OCI-LY7 (cell line): ENCODE results near the gene PHPT1. TPM values are rescaled to one million over a fixed set of nuclear protein-coding genes. Genes with fewer than 3 reads are reported as not detected.

Experiments
- BruUV-seq: library from RNA; stranded (reverse); fragments of 400-500 nt; replicated peaks from 2 replicates; lab custom pipeline; 2021; lab: Mats Ljungman, UMichigan
- CTCF ChIA-PET: fragments of 300-600 bp; sonication (Branson Sonifier 250); formaldehyde crosslinking; loops from one replicate; lab custom pipeline; 2022; ENCODE audit warnings: antibody characterized with exemption; ENCODE audit not compliant: unreplicated experiment; lab: Charles Lee
- POLR2A ChIA-PET: fragments of 300-600 bp; sonication (Branson Sonifier 250); formaldehyde crosslinking; loops from one replicate; lab custom pipeline; 2022; ENCODE audit warnings: antibody characterized with exemption; lab: Charles Lee
- DNase-seq: peaks from one replicate; pipeline ENCODE4 v3.0.0-alpha.2; 2015; ENCODE audit warnings: low spot score
- H2AFZ ChIP-seq: fragments of 200-600 bp; sonication (generic), shearing (Covaris generic); 2 replicates; pipeline ENCODE4 v1.6.1; 2014; ENCODE audit warnings: mild to moderate bottlenecking, antibody characterized with exemption, low read length, moderate library complexity
- H3K27ac ChIP-seq: fragments of 200-600 bp; sonication (generic); 2 replicates; pipeline ENCODE4 v1.5.1; 2014; ENCODE audit warnings: mixed run types, low read depth, mild to moderate bottlenecking, moderate library complexity, low read length, inconsistent platforms; ENCODE audit not compliant: poor library complexity, severe bottlenecking
- H3K36me3 ChIP-seq: fragments of 200-600 bp; sonication (generic); 2 replicates; pipeline ENCODE4 v1.6.1; 2014; ENCODE audit warnings: mild to moderate bottlenecking, antibody characterized with exemption, low read length, moderate library complexity, mixed read lengths; ENCODE audit not compliant: insufficient read depth
- H3K4me1 ChIP-seq: fragments of 200-600 bp; sonication (generic); 2 replicates; pipeline ENCODE4 v1.5.1; 2014; ENCODE audit warnings: mild to moderate bottlenecking, low read length; ENCODE audit not compliant: insufficient read depth, poor library complexity, severe bottlenecking
- H3K4me2 ChIP-seq: fragments of 200-600 bp; sonication (generic); 2 replicates; pipeline ENCODE4 v1.6.1; 2014; ENCODE audit warnings: mild to moderate bottlenecking, low read length
- H3K4me3 ChIP-seq: fragments of 200-600 bp; sonication (generic); 2 replicates; pipeline ENCODE4 v1.5.1; 2014; ENCODE audit warnings: mild to moderate bottlenecking, low read depth, low read length; ENCODE audit not compliant: poor library complexity, severe bottlenecking
- H3K79me2 ChIP-seq: fragments of 200-600 bp; sonication (generic); 2 replicates; pipeline ENCODE4 v1.6.1; 2016; ENCODE audit warnings: low read depth, mild to moderate bottlenecking, low read length, moderate library complexity, mixed read lengths; ENCODE audit not compliant: insufficient read depth
- H3K9me2 ChIP-seq: fragments of 200-600 bp; sonication (generic); 2 replicates; pipeline ENCODE4 v1.6.1; 2016; ENCODE audit warnings: mild to moderate bottlenecking, low read length, mixed read lengths; ENCODE audit not compliant: insufficient read depth
- H3K9me3 ChIP-seq: fragments of 200-600 bp; sonication (generic); 2 replicates; pipeline ENCODE4 v1.6.1; 2014; ENCODE audit warnings: mild to moderate bottlenecking, mixed run types, low read length, mixed read lengths
- H4K20me1 ChIP-seq: fragments of 200-600 bp; sonication (generic); 2 replicates; pipeline ENCODE4 v1.6.1; 2014; ENCODE audit warnings: mild to moderate bottlenecking, antibody characterized with exemption, low read length, moderate library complexity, mixed read lengths; ENCODE audit not compliant: insufficient read depth
- CTCF ChIP-seq: fragments of 200-600 bp; sonication (generic); conservative IDR thresholded peaks from 2 replicates; pipeline ENCODE4 v1.5.1; 2014; ENCODE audit warnings: mild to moderate bottlenecking, antibody characterized with exemption, low read length, moderate library complexity, mixed read lengths
- EZH2phosphoT487 ChIP-seq: fragments of 200-600 bp; sonication (generic); IDR thresholded peaks from 2 replicates; pipeline ENCODE4 v1.6.1; 2018; ENCODE audit warnings: low read depth, borderline replicate concordance, mild to moderate bottlenecking, mixed run types, antibody characterized with exemption, low read length, moderate library complexity, mixed read lengths
- intact Hi-C: fragments of 100-400 bp; cut with micrococcal nuclease; formaldehyde crosslinking; loops from one replicate; pipeline ENCODE4 v1.10.0; 2022; ENCODE audit not compliant: unreplicated experiment
- total RNA-seq, 2 experiments: library from RNA; depleted of rRNA in 1 of 2; stranded (reverse); fragments of >200 nt in 1 of 2; shearing (Covaris generic) in 1 of 2; gene quantifications; 2 replicates each; pipeline ENCODE4 v1.2.3, GENCODE V29; 2014 to 2022

Gene PHPT1
- total RNA-seq, 2 experiments from 2014 or later = 49.9 to 56.9 TPM

GRCh38 chr9:136896027-136896426 lies 46.8 kb downstream of the PHPT1 start:
- Histone ChIP-seq H2AFZ (no peak overlapping the region), H3K36me3 (peaks cover 68% of the 10 kb centered on the region), H3K4me3 (no peak overlapping the region), H4K20me1 (no peaks in the 10 kb centered on the region; the same call in 1 of the 2 replicates), H3K4me1 (no peaks in the 10 kb centered on the region), H3K4me2 (no peak overlapping the region), H3K79me2 (peaks cover 42% of the 10 kb centered on the region; the same call in 1 of the 2 replicates), H3K9me2 (no peaks in the 10 kb centered on the region), H3K27ac (no peak overlapping the region), H3K9me3 (no peaks in the 10 kb centered on the region)
- intact Hi-C loops = no loop called here
- no peak for DNase-seq
- no TSS peak for BruUV-seq
- TF ChIP-seq CTCF = no peak
- no peak for TF ChIP-seq EZH2phosphoT487
- ChIA-PET POLR2A (interaction anchor here (0.6 kb wide), 1 partner anchor 1115 kb away, joined by 6 read pairs; no protein-coding TSS in a partner anchor), CTCF (no interaction called here)

GRCh38 chr9:136898483-136899100 lies 49.4 kb downstream of the PHPT1 start:
- ChIA-PET POLR2A (interaction anchor here (0.9 kb wide), 1 partner anchor 13 kb away, joined by 3 read pairs; no protein-coding TSS in a partner anchor), CTCF (no interaction called here)
- Histone ChIP-seq H3K4me1 (no peaks in the 10 kb centered on the region), H2AFZ (no peak overlapping the region), H3K79me2 (peaks cover 16% of the 10 kb centered on the region; the same call in 1 of the 2 replicates), H3K27ac (no peak overlapping the region), H3K4me2 (no peak overlapping the region), H4K20me1 (no peaks in the 10 kb centered on the region; the same call in 1 of the 2 replicates), H3K9me2 (no peaks in the 10 kb centered on the region), H3K9me3 (no peaks in the 10 kb centered on the region), H3K36me3 (peaks cover 75% of the 10 kb centered on the region), H3K4me3 (no peak overlapping the region)
- no peak for TF ChIP-seq CTCF
- no peak for TF ChIP-seq EZH2phosphoT487
- DNase-seq = no peak
- intact Hi-C loops = no loop called here
- BruUV-seq = no TSS peak

- H3K79me2 ChIP-seq = peaks cover 13% of the 10 kb centered on the region; the same call in 1 of the 2 replicates
These were observed 50.0 kb downstream of the PHPT1 start for GRCh38 chr9:136899196-136899595.

More at GRCh38 chr9:136899196-136899595, 50.0 kb downstream of the PHPT1 start:
- ChIA-PET CTCF (no interaction called here), POLR2A (no interaction called here)
- no peak for TF ChIP-seq CTCF
- no peak for TF ChIP-seq EZH2phosphoT487
- H2AFZ ChIP-seq = no peak overlapping the region
- DNase-seq = no peak
- intact Hi-C loops = no loop called here
- H3K36me3 ChIP-seq = peaks cover 76% of the 10 kb centered on the region
- no peaks in the 10 kb centered on the region; the same call in 1 of the 2 replicates for H4K20me1 ChIP-seq
- no peaks in the 10 kb centered on the region for H3K4me1 ChIP-seq
- H3K9me3 ChIP-seq = no peaks in the 10 kb centered on the region
- no peaks in the 10 kb centered on the region for H3K9me2 ChIP-seq
- H3K4me3 ChIP-seq = no peak overlapping the region
- no peak overlapping the region for H3K27ac ChIP-seq
- BruUV-seq = no TSS peak
- no peak overlapping the region for H3K4me2 ChIP-seq
